D721Med (cell line): ENCODE measurements around the gene PBLD.

Experiments
- DNase-seq: peaks from one replicate; pipeline ENCODE4 v3.0.0; 2011; ENCODE audit warnings: low spot score; ENCODE audit not compliant: insufficient read length
- FAIRE-seq: peaks from 2 replicates; lab custom pipeline; 2011; peaks lifted over from hg19 to GRCh38; lab: Jason Lieb, UNC
- TF ChIP-seq, protein P1 (sequence below): IDR thresholded peaks from 2 replicates; pipeline ENCODE4 v1.5.1; 2012; ENCODE audit warnings: mild to moderate bottlenecking, control low read depth; ENCODE audit not compliant: insufficient read depth; ENCODE audit errors: missing control alignments

PBLD gene

GRCh38 chr10:68310531-68310930 is 22.2 kb downstream of the PBLD start:
- FAIRE-seq (no peak), DNase-seq (no peak)
- TF ChIP-seq, protein P1, sequence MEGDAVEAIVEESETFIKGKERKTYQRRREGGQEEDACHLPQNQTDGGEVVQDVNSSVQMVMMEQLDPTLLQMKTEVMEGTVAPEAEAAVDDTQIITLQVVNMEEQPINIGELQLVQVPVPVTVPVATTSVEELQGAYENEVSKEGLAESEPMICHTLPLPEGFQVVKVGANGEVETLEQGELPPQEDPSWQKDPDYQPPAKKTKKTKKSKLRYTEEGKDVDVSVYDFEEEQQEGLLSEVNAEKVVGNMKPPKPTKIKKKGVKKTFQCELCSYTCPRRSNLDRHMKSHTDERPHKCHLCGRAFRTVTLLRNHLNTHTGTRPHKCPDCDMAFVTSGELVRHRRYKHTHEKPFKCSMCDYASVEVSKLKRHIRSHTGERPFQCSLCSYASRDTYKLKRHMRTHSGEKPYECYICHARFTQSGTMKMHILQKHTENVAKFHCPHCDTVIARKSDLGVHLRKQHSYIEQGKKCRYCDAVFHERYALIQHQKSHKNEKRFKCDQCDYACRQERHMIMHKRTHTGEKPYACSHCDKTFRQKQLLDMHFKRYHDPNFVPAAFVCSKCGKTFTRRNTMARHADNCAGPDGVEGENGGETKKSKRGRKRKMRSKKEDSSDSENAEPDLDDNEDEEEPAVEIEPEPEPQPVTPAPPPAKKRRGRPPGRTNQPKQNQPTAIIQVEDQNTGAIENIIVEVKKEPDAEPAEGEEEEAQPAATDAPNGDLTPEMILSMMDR: no peak

DNA sequence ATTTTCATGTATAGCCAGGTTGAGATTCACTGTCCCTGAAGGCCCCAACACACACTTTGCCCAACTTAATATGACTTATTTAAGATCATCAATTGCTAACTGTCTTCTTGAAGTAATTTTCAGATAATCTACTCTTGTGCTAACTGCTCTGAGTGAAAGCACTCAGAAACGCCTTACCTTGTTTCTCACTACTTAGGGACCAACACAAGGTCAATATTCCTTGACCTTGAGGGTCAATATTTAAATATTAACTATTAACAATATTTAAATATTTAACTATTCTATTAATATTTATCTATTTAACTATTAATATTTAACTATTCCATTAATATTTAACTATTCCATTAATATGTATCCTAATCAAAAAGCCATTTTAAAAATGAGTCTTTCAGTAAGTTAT is 26.9 kb downstream of the PBLD start:
- TF ChIP-seq, protein P1: no peak
- FAIRE-seq: no peak
- no peak for DNase-seq

DNA sequence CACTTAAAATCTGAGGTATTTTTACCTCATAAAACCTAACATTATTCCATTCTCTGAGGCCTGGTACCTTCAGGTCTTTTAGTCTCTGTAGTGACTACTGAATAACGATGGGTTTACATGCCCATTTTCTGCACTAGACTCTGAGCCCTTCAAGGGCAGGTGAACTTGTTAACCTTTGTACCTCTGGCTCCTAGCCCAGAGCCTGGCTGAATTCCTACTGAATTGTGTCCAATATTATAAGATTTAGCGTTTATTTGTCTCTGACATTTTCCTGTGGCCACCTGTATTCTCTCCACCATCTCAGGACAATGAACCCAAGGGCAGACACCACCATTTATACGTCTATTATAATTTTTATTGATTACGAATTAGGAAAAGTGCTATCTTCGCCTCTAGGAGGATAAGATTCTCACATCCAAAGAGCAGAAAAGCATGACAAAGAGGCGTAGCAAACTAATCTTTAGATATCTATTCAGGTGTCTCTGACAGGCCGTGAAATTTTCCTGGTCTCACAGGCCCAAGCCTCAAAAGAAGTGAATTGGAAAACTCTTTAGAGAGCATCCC is 28.8 kb downstream of the PBLD start:
- FAIRE-seq: no peak
- DNase-seq: no peak
- TF ChIP-seq, protein P1: no peak

- no peak for DNase-seq
- TF ChIP-seq, protein P1: no peak
- FAIRE-seq: no peak
These were observed 29.9 kb downstream of the PBLD start for GRCh38 chr10:68302871-68303270.

DNA sequence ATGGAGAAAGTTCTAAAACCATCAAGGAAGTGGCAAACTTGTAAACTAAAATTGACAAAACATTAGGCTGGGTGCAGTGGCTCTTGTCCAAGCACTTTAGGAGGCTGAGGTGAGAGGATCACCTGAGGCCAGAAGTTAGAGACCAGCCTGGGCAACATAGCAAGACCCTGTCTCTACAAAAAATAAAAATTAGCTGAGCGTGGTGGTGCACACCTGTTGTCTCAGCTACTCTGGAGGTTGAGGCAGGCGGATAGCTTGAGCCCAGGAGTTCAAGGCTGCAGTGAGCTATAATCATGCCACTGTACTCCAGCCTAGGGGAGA is 30.3 kb downstream of the PBLD start:
- DNase-seq (no peak), FAIRE-seq (no peak)
- TF ChIP-seq, protein P1: no peak

GRCh38 chr10:68301790-68302502 is 30.8 kb downstream of the PBLD start:
- DNase-seq (no peak), FAIRE-seq (peak; percentile 6)
- TF ChIP-seq, protein P1: peak; percentile 65

DNA sequence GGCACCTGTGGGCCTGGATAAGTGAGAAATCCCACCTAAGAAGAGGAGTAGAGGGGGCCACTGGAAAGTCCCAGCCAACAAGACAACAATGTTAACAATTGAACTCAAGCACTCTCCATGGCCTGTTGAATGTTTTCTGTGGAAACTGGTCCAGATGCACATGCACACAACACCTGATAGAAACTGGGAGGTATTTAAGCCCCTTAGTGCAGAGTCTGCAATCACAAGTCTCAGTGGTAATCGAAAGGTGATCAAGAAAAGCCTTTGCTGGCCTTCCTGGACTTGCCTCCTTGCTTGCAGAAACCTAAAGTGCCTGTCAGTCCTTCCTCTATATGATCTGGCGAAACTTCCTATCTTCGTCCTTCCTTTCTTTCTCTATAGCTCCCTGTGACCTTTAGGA is 31.4 kb downstream of the PBLD start:
- DNase-seq (no peak), FAIRE-seq (no peak)
- TF ChIP-seq, protein P1: no peak
